Liver (tissue), 3 donors: ENCODE measurements around the gene SIRT4.
"Not testable (repeated sequence)": the region's sequence is repeated elsewhere in the genome, so short reads cannot be mapped to it uniquely, and the experiment has no call there.

Experiments used
- CTCF ChIP-seq: fragments of 150-350 bp; IDR thresholded peaks from 2 replicates; pipeline ENCODE4 v1.5.1; 2017; ENCODE audit warnings: improper control_type of control experiment, low read depth, low read length; ENCODE audit not compliant: missing input control
- RAD21 ChIP-seq, 2 donors: IDR thresholded peaks; 2 replicates each; pipeline ENCODE4 v1.6.1; 2016; ENCODE audit warnings: antibody characterized with exemption in 2 of 2, mild to moderate bottlenecking in 2 of 2
- TAF1 ChIP-seq: conservative IDR thresholded peaks from 2 replicates; pipeline ENCODE4 v1.6.1; 2016; ENCODE audit warnings: antibody characterized with exemption, mild to moderate bottlenecking
- donor health status: healthy.
- donor health status: healthy.

- TF ChIP-seq CTCF; RAD21 (IDR thresholded peaks at IDR 0.05); TAF1: not testable (repeated sequence)
Measured at GRCh38 chr12:120336392-120336791, 34.3 kb downstream of the SIRT4 start.
